B cell (primary cell): ENCODE data around the gene SLC35D2. TPM values are rescaled to one million over a fixed set of nuclear protein-coding genes. Genes with fewer than 3 reads are reported as not detected.

Experiments
- ATAC-seq: fragments of 200-7000 bp; cut with Tn5 transposase; one replicate; pipeline ENCODE4 v1.10.0; 2021; ENCODE audit warnings: low read depth, mild to moderate bottlenecking, moderate number of reproducible peaks, moderate library complexity
- CTCF ChIA-PET: fragments of 350-600 bp; sonication (Branson Sonifier 250); formaldehyde crosslinking; loops from one replicate; lab custom pipeline; 2021; ENCODE audit warnings: antibody characterized with exemption, inconsistent platforms; lab: Charles Lee
- POLR2A ChIA-PET: fragments of 350-600 bp; sonication (Branson Sonifier 250); formaldehyde crosslinking; loops from one replicate; lab custom pipeline; 2021; ENCODE audit warnings: antibody characterized with exemption; lab: Charles Lee
- DNase-seq: peaks from one replicate; pipeline ENCODE4 v3.0.0; 2013
- H2AFZ ChIP-seq: 2 replicates; pipeline ENCODE4 v1.6.1; 2012; ENCODE audit warnings: mild to moderate bottlenecking, low read depth, low read length; ENCODE audit not compliant: insufficient read depth, poor library complexity, severe bottlenecking
- H3K27ac ChIP-seq, 2 donors: 1 replicate in 1 of 2; 2 replicates in 1 of 2; pipeline ENCODE4 v1.5.1; 2012 to 2013; ENCODE audit warnings: low read length in 2 of 2, mild to moderate bottlenecking in 2 of 2, moderate library complexity in 1 of 2
- H3K27me3 ChIP-seq, 4 experiments: fragments of 200-600 bp in 1 of 4; sonication (generic) in 1 of 4; replicated peaks in 1 of 4; 1 replicate in 2 of 4; 2 replicates in 2 of 4; pipeline versions ENCODE4 v1.6.1 to v1.7.0; 2013 to 2016; ENCODE audit warnings: low read length in 3 of 4, mild to moderate bottlenecking in 2 of 4, mixed read lengths in 1 of 4, moderate library complexity in 1 of 4; ENCODE audit not compliant: insufficient read depth in 4 of 4, control insufficient read depth in 3 of 4; ENCODE audit errors: control extremely low read depth in 1 of 4
- H3K36me3 ChIP-seq, 2 experiments: replicated peaks in 1 of 2; 1 replicate in 1 of 2; 2 replicates in 1 of 2; pipeline versions ENCODE4 v1.6.1 to v1.7.1; 2013; ENCODE audit warnings: low read length in 1 of 2; ENCODE audit not compliant: insufficient read depth in 2 of 2, control insufficient read depth in 1 of 2; ENCODE audit errors: control extremely low read depth in 1 of 2, extremely low read depth in 1 of 2
- H3K4me1 ChIP-seq, 2 donors: fragments of 200-600 bp in 1 of 2; sonication (generic) in 1 of 2; 1 replicate in 1 of 2; 2 replicates in 1 of 2; pipeline versions ENCODE4 v1.5.1 to v1.6.1; 2013 to 2017; ENCODE audit warnings: low read length in 2 of 2; ENCODE audit not compliant: control insufficient read depth in 2 of 2, insufficient read depth in 2 of 2
- H3K4me2 ChIP-seq: replicated peaks from 2 replicates; pipeline ENCODE3; 2012; ENCODE audit warnings: mild to moderate bottlenecking, low read depth, low read length; ENCODE audit not compliant: poor library complexity, severe bottlenecking
- H3K4me3 ChIP-seq, 5 experiments: fragments of 200-600 bp in 1 of 5; sonication (generic) in 1 of 5; 1 replicate in 3 of 5; 2 replicates in 2 of 5; pipeline versions ENCODE4 v1.5.1 to v1.7.0; 2011 to 2016; ENCODE audit warnings: low read length in 4 of 5, mild to moderate bottlenecking in 4 of 5, low read depth in 2 of 5, control low read depth in 1 of 5, moderate library complexity in 1 of 5; ENCODE audit not compliant: insufficient read depth in 1 of 5; ENCODE audit errors: control extremely low read depth in 1 of 5, extremely low read depth in 1 of 5
- H3K79me2 ChIP-seq: fragments of 200-600 bp; sonication (generic); one replicate; pipeline ENCODE4 v1.6.0; 2016; ENCODE audit warnings: low read length; ENCODE audit not compliant: control insufficient read depth, insufficient read depth
- H3K9ac ChIP-seq: fragments of 200-600 bp; sonication (generic); 2 replicates; pipeline ENCODE4 v1.6.1; 2017; ENCODE audit warnings: mild to moderate bottlenecking, low read length, moderate library complexity
- H3K9me3 ChIP-seq, 3 donors: one replicate each; pipeline versions ENCODE4 v1.6.1 to v1.7.1; 2013; ENCODE audit warnings: low read length in 2 of 3; ENCODE audit not compliant: control insufficient read depth in 2 of 3, insufficient read depth in 1 of 3; ENCODE audit errors: control extremely low read depth in 1 of 3
- H4K20me1 ChIP-seq: 2 replicates; pipeline ENCODE4 v1.6.0; 2012; ENCODE audit warnings: mild to moderate bottlenecking, low read length; ENCODE audit not compliant: insufficient read depth, control insufficient read depth, poor library complexity, severe bottlenecking
- H3K27ac Mint-ChIP-seq: one replicate; pipeline ENCODE4 v1.8.0; 2021; ENCODE audit warnings: mixed read lengths
- H3K27me3 Mint-ChIP-seq: one replicate; pipeline ENCODE4 v1.8.0; 2021; ENCODE audit warnings: mixed read lengths
- H3K4me1 Mint-ChIP-seq: one replicate; pipeline ENCODE4 v1.8.0; 2021; ENCODE audit warnings: mixed read lengths
- H3K4me3 Mint-ChIP-seq: one replicate; pipeline ENCODE4 v1.8.0; 2021; ENCODE audit warnings: mixed read lengths
- H3K9me3 Mint-ChIP-seq: one replicate; pipeline ENCODE4 v1.8.0; 2022; ENCODE audit warnings: mixed read lengths; ENCODE audit not compliant: insufficient read depth
- EZH2 ChIP-seq: IDR thresholded peaks from 2 replicates; pipeline ENCODE4 v1.6.1; 2012; ENCODE audit warnings: borderline replicate concordance, low read depth, mild to moderate bottlenecking, moderate library complexity, low read length; ENCODE audit not compliant: insufficient read depth, poor library complexity, severe bottlenecking
- WGBS: methylation state at CpG from one replicate; pipeline ENCODE4 v1.1.5; 2013; ENCODE audit warnings: missing lambda C conversion rate; ENCODE audit not compliant: insufficient coverage; 5-methylcytosine and 5-hydroxymethylcytosine counted together
- intact Hi-C: fragments of 100-400 bp; cut with micrococcal nuclease; formaldehyde crosslinking; loops from one replicate; pipeline ENCODE4 v1.10.0; 2022
- polyA plus RNA-seq: library from polyadenylated mRNA; depleted of rRNA; stranded (reverse); fragments of >200 nt; gene quantifications from 2 replicates; pipeline ENCODE4 v1.2.3, GENCODE V29; 2012
- total RNA-seq, 2 donors: library from RNA; stranded (reverse); fragments of 120-200 nt in 1 of 2; gene quantifications; 1 replicate in 1 of 2; 2 replicates in 1 of 2; pipeline versions ENCODE4 v1.2.3 to v1.2.4, GENCODE V29; 2013 to 2022
- TF ChIP-seq, protein P1 (sequence below): fragments of 200-600 bp; IDR thresholded peaks from one replicate; pipeline ENCODE4 v1.8.0; 2022; ENCODE audit warnings: antibody characterized with exemption, mild to moderate bottlenecking

Gene SLC35D2
- total and polyA plus RNA-seq, 2 donors (not counting 1 experiment from before 2014, with no cell fraction given) = 5.1 to 13.6 TPM

DNA sequence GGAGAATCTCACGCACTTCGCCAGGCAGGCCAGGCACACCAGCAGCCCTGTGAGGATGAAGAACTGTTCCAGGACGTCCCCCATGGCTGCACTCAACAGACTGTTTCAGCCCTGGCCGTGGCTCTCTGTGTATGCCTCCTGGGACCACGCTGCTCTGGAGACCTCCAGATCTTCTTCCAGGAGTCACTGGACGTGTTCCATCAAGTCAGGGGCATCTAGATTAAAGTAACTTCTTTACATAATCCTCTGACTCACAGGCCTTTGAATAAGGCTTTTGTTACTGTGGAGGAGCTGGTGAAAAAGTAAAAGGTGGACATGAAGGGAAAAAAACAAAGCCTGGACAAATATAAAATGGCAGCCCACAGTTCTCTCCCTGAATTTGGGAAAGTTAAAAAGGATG is 81.5 kb downstream of the SLC35D2 start, which contains the start of gene HSD17B3:
TSS of gene HSD17B3 (minus strand) at position 156 of the 400 bp plus-strand sequence. CDS start at position 84, 72 bp downstream.
- no peaks in the 10 kb centered on the region for H4K20me1 ChIP-seq
- no peak within 1 kb of the TSS for H3K4me3 Mint-ChIP-seq
- POLR2A ChIA-PET = no interaction called here
- no peak for ATAC-seq
- peaks cover 8% of the 10 kb centered on the region for H3K27me3 Mint-ChIP-seq
- H3K27ac Mint-ChIP-seq = no peak within 1 kb of the TSS
- no peaks in the 10 kb centered on the region for H3K36me3 ChIP-seq
- H3K4me1 Mint-ChIP-seq = no peaks in the 10 kb centered on the region
- WGBS = 100% methylated on average over 4 of the region's 6 CpGs
- no peak within 1 kb of the TSS for H3K4me2 ChIP-seq
- H3K9ac ChIP-seq = no peak within 1 kb of the TSS
- peaks cover 0 to 6% (median 0%) of the 10 kb centered on the region in 3 donors for H3K9me3 ChIP-seq
- TF ChIP-seq EZH2 = no peak
- TF ChIP-seq, protein P1, sequence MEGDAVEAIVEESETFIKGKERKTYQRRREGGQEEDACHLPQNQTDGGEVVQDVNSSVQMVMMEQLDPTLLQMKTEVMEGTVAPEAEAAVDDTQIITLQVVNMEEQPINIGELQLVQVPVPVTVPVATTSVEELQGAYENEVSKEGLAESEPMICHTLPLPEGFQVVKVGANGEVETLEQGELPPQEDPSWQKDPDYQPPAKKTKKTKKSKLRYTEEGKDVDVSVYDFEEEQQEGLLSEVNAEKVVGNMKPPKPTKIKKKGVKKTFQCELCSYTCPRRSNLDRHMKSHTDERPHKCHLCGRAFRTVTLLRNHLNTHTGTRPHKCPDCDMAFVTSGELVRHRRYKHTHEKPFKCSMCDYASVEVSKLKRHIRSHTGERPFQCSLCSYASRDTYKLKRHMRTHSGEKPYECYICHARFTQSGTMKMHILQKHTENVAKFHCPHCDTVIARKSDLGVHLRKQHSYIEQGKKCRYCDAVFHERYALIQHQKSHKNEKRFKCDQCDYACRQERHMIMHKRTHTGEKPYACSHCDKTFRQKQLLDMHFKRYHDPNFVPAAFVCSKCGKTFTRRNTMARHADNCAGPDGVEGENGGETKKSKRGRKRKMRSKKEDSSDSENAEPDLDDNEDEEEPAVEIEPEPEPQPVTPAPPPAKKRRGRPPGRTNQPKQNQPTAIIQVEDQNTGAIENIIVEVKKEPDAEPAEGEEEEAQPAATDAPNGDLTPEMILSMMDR = no peak
- CTCF ChIA-PET = no interaction called here
- no peaks in the 10 kb centered on the region for H3K27me3 ChIP-seq
- H3K4me1 ChIP-seq = no peaks in the 10 kb centered on the region
- intact Hi-C loops = no loop called here
- no peak within 1 kb of the TSS for H3K27ac ChIP-seq
- H2AFZ ChIP-seq = no peak within 1 kb of the TSS
- no peak within 1 kb of the TSS for H3K4me3 ChIP-seq
- H3K9me3 Mint-ChIP-seq = peaks cover 7% of the 10 kb centered on the region
- H3K79me2 ChIP-seq = no peaks in the 10 kb centered on the region
- no peak for DNase-seq

DNA sequence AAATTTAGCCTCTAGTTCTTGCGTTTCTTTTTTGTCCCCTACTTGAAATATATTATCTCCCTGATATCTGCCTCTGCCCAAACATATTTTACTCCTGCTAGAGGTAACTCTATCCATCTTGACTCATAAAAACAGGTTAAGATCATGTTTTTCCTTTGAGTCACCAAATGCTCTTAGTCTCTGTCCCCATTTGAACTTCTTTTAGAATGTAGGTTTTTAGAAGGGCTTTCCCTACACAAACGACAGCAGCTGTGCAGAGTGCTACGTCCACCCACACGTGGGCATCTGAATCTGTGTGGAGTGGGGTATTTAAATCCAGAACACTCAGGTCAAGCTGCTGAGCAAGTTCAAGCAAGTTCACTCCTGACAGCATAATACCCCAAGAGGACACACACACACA is 83.7 kb downstream of the SLC35D2 start:
- H3K27ac Mint-ChIP-seq = no peak overlapping the region
- peaks cover 10% of the 10 kb centered on the region for H3K9me3 Mint-ChIP-seq
- intact Hi-C loops = no loop called here

More for the DNA sequence above, 83.7 kb downstream of the SLC35D2 start:
- POLR2A ChIA-PET = no interaction called here
- Histone ChIP-seq H3K27me3 (no peaks in the 10 kb centered on the region), H3K9ac (no peak overlapping the region), H3K79me2 (no peaks in the 10 kb centered on the region), H3K4me2 (no peak overlapping the region), H3K9me3 (peaks cover 0 to 13% (median 0%) of the 10 kb centered on the region in 3 donors), H3K4me3 (no peak overlapping the region), H4K20me1 (no peaks in the 10 kb centered on the region), H3K4me1 (no peaks in the 10 kb centered on the region), H2AFZ (no peak overlapping the region), H3K36me3 (no peaks in the 10 kb centered on the region), H3K27ac (no peak overlapping the region)
- no peak for ATAC-seq
- no peak overlapping the region for H3K4me3 Mint-ChIP-seq
- TF ChIP-seq EZH2 = no peak
- TF ChIP-seq, protein P1 = no peak
- no CpG with 5 or more reads among the region's 4 CpGs for WGBS
- H3K27me3 Mint-ChIP-seq = peaks cover 4% of the 10 kb centered on the region
- H3K4me1 Mint-ChIP-seq = no peaks in the 10 kb centered on the region
- DNase-seq = no peak
- CTCF ChIA-PET = no interaction called here
